Activated naive CD4-positive, alpha-beta T cell treated with Interleukin-2 at 50 U/mL for 16 hours (primary cell): Measurements from ENCODE around the gene WRAP73.

ENCODE experiments used
- DNase-seq: peaks from one replicate; pipeline ENCODE4 v3.0.0-alpha.2; 2020

WRAP73 gene

DNA sequence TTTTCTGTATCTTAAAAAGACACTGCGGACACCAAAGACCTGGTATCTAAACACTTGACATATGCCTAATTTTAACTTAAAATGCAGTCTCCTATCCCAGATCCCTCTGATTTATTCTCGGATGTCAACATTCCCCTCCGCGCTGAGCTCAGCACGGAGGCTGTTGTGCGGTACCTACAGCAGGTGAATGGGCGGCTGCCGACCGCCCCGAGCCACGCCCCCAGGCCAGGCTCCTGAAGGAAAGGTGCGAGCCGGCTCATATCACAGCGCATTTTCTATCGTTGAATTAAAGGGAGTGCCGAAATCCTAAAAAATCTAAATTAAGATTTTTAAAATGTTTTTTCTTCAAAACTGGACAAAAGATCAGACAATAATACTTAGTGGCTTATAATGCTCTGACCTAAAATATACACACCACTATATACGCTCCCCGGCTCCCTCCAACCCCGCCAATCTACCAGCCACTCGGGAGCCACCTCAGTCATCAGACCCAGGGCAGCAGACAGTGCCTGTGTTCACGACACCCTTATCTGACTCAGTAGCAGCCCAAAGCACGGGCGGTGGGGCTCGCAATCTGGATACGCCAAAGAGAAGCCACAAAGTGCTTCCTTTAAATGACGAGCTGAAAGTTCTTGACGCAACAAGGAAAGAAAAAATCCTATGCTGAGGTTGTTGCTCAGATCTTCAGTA, 4.1 kb downstream of the WRAP73 start:
- DNase-seq = no peak

DNA sequence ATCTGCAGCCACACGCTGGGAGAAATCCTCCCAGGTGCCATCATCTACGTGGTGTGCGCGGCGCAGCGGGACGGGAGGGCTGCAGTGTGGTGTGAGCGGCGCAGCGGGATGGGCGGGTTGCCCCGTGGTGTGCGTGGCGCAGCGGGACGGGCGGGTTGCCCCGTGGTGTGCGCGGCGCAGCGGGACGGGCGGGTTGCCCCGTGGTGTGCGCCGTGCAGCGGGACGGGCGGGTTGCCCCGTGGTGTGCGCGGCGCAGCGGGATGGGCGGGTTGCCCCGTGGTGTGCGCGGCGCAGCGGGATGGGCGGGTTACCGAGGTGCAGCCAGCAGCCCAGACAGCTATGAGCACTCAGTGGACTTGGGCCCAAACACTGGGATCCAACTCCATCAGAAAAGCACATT, 4.7 kb downstream of the WRAP73 start:
- DNase-seq = no peak

DNA sequence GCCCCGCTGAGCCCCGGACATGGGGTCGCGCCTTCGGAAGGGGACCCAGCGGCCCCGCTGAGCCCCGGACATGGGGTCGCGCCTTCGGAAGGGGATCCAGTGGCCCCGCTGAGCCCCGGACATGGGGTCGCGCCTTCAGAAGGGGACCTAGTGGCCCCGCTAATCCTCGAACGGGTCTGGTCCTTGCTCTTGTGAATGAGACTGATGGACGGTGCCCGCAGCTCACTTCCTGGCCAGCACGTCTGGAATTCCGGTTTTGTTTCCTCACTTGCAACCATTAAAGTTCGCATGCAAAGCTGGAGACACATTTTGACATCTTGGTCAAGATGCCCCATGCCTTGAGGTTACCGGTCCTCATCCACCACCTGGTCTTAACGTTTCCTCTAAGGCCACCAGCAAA, 5.6 kb downstream of the WRAP73 start:
- DNase-seq = no peak

DNA sequence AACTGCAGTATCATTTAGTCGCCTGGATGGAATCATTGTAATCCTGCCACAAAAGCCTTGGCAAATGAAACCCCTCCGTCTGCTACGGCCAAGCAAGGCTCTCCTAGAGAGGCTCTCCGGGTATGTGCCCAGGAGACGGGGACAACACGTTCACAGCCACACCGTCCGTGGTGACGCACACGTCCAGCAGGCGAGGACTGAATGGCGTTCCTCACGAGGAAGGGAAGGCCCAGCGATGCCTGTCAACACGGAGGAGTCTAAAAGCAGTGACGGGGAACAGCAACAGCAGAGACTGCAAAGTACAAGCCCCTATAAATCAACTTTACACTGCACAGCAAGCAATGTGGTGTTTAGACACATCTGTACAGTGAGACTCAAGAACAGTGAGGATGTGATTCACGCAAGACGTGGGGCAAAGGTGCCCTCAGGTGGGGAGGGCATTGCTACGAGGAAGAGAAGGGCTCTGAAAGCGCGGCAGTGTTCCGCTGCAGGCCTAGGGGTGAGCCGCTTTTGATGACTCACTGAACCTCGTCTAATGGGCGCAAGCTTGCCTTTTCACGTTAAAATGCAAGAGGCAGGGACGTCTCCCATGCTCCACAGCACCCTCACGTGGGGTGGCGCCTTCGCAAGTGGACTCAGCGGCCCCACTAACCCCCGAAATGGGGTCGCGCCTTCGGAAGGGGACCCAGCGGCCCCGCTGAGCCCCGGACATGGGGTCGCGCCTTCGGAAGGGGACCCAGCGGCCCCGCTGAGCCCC, 6.8 kb downstream of the WRAP73 start:
- no peak for DNase-seq

DNA sequence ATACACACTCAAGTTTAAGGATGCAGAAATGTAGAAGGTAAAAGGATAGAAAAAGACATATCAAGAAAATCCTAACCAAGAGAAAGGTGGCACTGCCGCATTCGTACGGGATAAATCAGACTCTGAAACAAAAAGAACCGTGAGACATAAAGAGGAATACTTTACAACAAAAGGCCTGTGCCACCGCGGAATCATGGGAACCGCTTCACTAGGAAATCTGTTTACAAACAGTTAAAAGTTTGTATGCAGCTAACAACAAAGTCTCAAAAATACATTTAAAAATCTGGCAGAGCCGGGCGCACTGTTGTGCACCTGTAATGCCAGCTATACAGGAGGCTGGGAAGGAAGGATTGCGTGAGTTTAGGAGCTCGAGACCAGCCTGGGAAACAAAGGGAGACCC, 8.1 kb downstream of the WRAP73 start:
- DNase-seq = no peak

DNA sequence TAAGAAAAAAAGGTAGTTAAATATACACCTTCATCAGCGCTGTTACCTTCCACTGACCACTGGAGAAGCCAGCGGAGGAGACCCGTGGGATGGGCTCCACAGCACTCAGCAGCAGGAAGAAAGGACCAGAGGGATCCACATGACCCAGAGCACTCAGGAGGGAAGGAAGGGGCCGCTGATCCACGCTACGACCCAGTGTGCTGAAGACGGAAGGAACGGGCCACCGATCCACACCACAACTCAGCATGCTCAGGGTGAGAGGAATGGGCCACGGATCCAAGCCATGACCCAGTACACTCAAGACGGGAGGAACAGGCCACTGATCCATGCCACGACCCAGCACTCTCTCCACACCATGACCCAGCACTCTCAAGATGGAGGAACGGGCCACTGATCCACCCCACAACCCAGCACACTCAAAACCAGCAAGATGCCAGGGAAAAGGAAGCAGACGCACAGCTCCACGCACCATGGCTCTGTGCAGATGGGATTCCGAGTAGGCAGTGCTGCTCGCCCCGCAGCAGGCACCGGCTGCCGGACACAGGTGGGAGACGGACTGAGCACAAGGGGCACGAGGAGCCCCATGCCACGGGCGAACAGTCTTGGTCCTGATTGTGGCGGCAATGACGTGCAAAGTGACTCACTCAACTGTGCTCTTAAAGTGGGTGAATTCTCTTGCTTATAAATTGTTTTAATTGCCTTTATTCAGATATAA, 8.7 kb downstream of the WRAP73 start:
- no peak for DNase-seq

DNA sequence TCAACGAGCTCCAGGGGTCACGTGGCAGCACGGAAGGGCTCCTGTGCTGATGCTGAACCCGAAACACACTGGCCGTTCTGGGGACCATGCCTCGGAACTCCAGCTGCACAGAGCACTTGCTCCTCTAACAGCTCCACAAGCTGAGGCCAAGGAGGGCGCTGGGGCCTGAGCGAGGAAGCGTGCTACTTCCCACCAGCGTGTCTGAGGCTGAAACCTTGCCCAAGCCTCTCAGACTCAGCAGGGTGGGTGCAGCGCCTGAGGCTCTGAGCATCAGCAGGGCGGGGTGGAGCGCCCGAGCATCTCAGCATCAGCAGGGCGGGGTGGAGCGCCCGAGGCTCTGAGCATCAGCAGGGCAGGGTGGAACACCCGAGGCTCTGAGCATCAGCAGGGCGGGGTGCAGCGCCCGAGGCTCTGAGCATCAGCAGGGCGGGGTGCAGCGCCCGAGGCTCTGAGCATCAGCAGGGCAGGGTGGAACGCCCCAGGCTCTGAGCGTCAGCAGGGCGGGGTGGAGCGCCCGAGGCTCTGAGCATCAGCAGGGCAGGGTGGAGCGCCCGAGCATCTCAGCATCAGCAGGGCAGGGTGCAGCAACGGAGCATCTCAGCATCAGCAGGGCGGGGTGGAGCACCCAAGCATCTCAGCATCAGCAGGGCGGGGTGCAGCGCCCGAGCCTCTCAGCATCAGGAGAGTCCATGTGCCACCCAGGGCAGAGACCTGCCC, 9.6 kb downstream of the WRAP73 start:
- DNase-seq = no peak

DNA sequence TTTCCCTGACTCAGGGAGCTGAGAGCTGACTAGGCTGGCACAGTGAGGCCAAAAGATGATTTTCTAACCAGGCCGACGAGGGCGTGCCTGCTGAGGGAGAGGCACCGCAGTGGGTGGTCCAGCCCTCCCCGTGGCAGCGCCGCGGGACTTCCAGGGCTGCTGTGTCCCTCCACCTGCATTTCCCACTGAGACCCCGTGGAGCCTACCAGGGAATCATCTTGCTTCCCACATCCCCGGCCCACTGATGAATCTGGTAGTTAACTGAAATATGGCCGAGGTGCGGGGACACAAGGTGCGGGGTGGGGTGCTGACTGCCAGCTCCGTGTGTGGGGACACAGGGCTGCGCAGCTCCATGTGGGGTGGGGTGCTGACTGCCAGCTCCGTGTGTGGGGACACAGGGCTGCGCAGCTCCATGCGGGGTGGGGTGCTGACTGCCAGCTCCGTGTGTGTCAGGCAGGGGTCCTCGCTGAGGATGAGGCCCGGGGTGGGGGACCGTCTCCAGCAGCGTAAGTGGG, 10.4 kb downstream of the WRAP73 start:
- DNase-seq = no peak

DNA sequence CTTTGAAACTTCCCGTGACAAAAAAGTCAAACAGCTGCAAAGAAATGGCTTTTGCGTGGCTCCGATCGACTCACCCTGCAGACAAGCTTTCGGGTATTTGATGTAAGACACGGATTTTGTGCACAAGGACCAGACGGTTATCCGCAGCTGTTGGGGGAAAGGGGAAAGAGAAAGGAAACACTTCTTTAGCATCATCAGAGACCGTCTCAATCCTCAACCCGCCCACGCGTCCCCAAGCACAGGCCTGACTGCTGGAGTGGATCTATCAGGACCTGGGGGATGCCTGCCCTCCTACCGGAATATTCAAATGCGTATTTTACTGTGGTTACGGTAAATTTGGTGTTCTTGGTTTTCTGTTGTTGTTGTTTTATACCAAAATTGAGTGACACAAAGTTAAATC, 11.2 kb downstream of the WRAP73 start:
- DNase-seq = no peak

DNA sequence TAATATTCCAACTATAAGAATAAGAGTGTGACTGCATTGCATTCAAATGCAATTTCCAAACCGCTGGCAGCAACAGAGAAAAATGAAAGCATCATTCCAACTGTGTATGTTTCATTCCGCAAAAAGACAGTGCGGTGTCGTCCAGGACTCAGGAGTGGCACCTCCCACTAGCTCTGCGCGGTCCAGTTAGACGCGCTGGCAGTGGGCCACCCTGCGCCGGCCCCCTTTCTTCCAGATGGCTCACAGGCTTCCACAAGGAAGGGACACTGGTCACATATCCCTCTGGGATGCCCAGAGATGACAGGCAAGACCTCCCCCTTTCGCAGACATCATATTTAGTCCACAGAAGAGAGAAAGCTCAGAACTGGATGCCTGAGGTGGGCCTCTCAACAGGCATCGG, 11.9 kb downstream of the WRAP73 start:
- no peak for DNase-seq

DNA sequence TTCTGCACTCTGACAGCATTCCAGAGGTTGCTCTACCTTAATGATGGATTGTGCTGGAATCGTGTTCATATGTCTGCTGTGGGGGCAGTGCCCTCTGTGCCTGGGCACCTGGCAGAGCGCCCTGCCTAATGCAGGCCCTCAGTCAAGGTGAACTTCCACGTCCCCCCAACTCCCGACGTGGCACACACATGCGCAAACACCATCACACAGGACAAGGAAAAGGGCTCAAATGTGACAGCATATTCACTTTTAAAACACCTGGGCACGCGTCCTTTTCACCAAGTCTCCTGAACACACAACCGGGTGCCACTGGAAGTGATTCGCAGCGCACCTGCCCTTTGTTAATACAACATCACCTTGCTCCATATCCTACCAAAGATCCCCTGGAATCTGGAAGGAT, 13.4 kb downstream of the WRAP73 start:
- DNase-seq = no peak

DNA sequence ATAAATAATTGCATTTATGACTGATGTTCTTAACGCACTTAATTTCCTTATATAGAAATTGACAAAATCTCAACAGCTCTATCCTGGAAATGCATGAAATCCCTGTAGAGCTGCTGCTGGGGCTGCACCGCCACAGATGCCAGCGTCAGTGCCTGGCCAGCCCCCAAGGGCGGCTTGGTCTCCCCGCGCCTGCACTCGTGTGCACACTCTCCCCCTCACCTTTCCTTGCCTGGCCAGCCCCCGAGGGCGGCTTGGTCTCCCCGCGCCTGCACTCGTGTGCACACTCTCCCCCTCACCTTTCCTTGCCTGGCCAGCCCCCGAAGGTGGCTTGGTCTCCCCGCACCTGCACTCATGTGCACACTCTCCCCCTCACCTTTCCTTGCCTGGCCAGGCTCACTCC, 13.8 kb downstream of the WRAP73 start:
- DNase-seq = no peak

DNA sequence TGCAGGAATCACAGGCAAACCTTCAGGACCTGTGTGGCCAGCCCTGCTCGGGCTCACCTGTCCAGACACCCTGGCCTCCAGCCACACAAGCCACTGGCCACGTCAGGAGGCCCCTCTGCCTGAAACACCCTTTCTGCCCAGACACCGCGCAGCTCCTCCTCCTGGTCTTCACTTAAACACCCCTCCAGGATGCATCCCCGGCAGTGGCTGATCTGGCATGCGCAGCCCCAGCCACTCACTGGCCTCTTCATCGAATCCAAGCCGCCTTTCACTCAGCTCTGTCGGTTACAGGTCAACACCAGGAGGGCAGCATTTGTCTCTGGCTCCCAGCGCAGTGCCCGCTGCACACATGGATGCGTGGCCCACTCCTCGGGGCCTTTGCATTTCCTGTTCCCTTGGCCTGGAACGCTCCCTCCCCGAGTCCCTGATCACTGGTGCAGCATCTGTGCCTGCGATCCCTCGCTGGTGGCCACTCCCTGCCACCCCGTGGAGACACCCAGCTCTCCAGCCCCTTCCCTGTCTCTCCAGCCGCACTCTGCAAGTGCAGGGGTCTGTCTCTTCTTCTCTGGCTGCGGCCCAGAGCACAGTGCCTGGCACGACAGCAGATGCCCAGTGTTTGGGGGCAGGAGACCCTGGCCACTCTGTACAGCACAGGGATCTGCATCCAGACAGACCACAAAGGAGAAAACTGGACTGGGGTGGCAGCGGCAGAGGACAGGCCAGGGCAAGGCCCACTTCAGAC, 15.7 kb downstream of the WRAP73 start:
- no peak for DNase-seq

DNA sequence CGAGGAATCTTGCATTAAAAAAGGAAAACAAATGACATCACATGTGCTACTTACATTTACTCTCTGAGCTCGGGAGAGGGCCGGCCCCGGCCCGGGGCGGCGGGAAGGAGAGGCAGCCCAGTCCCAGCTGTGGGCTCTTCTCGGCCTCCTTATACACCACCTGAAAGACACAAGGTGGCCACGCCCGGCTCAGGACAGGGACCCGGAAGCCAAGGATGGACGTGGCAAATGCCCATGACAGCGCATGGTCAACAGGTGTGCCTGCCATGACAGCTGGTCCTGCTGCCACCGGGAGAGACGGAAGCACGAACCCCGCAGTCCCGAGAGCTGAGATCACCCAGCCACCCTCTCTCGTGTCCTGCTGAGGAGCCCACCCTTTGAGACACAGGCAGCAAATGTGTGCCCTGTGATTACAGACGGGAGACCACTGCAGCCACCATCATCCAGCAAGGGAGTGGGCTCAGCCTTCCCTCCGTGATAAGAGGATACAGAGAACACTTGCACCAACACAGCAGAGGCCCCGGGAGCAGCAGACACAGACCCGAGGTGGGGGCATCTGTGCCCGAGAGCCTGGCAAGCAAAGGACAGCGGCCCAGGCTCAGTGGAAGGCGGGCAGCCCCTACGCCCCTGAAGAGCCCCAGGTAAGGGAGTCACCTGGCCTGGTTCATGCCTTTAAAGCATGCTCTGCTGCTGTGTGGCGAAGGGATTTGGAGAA, 16.4 kb downstream of the WRAP73 start:
- DNase-seq = no peak

DNA sequence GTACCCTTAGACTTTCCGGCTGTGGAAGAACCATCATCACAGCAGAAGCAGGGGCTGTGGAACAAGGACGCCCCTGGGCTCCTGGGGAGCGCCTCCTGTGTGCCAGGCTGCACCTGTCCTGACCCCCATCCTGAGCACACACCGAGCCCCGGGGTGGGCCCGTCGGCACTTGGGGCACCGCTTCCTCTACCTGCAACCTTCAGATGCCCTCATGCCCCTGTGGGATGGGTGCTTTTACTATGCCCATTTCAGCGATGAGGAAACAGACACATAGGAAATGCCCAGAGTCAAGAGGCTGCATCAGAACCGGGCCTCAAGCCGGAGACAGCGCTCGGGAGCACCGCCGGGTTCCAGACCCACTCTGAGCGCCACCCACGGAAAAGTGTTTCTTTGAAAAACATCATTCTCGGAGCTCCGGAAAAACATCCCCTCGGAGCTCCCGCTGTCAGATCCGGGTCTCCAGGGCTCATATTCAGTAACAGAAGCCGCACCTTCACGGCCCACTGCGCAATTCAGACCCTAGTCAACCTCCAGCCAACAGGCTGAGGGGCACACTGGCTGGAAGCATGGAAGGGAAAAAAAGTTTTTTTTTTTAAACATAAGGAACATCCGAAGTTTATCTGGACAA, 17.1 kb downstream of the WRAP73 start:
- no peak for DNase-seq

DNA sequence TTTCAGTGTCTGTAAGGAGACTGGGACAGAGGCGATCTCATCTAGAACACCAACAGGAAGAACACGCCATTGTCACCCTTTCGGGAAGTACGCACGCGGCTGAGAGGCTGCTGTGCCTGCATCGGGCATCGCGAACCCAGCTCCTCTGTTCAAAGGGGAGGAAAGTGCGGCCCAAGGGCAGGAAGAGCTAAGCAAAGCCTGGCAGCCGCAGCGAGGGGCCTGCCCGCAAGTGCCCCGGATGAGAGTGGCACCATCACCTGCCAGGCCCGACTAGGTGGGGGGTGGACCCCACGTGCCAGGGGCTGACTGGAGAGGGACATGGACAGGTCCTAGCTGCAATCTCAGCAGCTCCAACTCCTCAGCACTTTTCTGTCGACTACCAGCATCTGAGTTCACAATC, 17.6 kb downstream of the WRAP73 start:
- no peak for DNase-seq

DNA sequence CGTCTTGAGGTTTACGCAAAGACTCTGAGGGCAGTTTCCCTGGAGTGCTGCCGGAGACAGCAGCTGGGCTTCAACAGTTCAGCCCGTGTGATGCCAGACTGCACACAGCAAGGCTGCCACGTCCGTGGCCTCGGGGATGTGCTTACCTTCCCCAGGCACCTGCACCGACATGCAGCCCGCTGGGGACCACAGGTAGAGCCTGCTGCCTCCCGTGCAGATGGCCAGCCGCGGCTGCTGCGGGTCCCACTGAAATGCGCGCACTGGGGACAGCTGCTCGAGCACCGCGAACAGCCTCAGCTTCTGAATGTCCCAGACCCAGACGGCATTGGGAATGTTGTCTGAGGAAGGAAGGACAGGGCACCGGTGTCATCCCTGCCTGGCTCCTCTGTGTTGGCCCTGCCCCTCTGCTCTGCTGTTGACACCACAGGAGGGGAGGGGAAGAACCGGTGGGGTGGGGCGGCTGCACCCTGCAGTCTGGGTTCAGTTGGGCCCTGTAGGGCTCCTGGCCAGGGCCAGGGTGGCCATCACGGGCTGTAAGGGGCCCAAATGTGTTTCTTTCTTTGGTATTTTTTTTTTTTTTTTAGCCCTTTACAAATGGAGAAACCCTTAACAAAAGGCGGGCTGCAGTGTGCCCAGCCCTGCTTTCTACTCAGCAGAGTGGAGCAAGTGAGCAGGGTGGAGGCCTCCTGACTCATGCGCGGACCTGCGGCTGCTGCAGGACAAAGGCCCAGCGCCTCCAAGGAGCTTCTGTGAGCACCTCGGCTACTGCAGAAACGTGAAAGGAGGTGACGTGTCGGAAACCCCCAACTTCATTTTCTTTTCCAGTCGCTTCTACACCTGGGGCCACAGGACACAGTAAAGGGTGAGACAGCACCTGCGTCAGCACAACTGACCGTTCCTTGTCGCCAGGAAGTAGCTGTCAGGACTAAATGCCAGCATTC, 18.3 kb downstream of the WRAP73 start:
- no peak for DNase-seq

DNA sequence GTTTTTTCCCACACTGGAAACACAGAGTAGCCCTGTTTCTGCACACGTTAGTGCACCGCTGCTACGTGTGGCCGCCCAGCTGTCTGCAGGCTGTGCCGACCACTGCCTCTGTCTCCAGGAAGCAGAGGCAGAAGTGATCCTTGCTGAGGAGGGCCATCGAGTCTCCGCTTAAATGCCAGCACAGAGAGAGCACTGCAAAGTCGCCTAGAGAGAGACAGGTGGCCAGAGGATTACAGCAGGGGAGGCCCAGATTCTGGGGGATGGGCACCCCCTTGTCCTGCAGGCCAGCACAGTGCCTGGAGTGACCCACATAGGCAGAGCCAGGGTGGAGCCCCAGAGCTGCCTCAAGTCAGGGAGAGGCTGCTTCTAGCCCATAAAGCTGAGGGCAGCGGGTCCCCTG, 19.0 kb downstream of the WRAP73 start:
- no peak for DNase-seq

DNA sequence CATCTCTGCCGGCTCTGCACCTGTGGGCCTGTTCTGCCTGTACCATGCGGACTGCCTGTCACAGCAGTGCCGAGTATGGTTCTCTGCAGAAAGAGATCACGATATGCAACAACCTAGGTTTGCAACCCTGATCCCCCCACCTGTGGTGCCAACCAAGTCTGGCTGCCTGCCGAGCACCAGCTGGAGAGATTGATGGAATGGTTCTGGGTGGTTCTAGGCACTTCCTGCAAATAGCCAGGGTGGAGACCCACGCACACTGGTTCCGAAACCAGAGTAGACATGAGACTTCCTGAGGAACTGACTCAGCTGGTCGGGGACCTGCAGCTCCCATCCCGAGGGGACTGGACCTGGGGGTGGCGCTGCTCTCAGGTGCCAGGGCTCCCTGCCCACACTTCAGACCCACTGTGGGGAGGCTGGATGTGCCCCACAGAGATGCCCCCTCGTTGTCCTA, 19.7 kb downstream of the WRAP73 start:
- DNase-seq = no peak

DNA sequence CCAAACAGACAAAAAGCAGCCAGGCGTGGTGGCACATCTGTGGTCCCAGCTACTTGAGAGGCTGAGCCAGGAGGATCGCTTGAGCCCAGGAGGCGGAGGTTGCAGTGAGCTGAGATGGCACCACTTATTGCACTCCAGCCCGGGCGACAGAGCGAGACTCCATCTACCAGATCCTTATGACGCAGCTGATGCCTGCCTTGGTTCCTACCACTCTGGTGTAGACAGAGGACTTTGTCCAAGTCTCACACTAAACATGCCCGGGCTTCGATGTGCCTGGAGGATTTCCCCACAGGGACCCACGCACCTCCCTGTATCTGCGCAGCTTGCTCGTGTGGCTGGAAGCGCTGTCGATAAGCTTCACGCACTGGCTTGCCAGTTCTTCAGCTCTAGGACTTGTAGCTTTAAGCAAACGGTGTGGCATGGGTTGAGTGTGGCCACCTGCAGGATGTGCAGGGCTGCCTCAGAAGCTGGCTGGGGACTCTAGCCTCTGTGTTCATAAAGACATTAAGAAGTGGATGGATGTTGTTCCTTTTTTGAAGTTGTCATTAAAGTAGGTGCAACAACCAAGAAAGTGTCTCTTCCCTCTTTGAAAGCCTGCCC, 20.2 kb downstream of the WRAP73 start:
- no peak for DNase-seq
